ENCODE results near the gene OSBPL3. TPM values are rescaled to one million over a fixed set of nuclear protein-coding genes. Genes with fewer than 3 reads are reported as not detected.

Gene OSBPL3
- polyA plus RNA-seq, 1 of the 3 experiments (the other 2 are of a cell fraction), result 23.2 TPM

DNA sequence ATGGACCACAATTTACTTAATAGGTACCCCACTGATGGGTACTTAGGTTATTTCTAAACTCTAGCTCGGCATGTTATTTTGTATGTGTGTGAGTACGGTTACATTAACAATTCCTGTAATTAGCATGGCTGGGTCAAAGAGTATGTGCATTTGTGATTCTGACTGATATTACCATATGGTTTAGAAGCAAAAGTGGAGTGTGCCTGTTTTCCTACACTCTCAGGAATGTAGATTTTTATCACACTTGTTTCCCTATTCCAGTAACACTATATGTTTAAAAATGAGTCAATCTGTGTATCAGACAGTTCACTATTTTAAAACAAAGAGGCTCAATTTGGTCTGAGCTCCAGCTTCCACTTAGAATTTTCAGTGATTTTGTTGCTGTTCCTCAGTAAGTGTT lies 178.1 kb downstream of the OSBPL3 start:
- Histone ChIP-seq H3K9me3 (no peaks in the 10 kb centered on the region), H3F3A (replicated peaks; ENCODE audit: insufficient read depth) (peaks cover 4% of the 10 kb centered on the region), H3K4me3 (ENCODE audit: low read depth in 2 of 2, low read length in 1 of 2) (no peak overlapping the region), H3K9ac (no peak overlapping the region), H3K36me3 (replicated peaks in 1 of 2; ENCODE audit: control insufficient read depth in 1 of 2, insufficient read depth in 2 of 2, low read length in 1 of 2) (peaks cover 61 to 78% of the 10 kb centered on the region in 2 experiments), H3K4me2 (no peak overlapping the region), H3K79me2 (ENCODE audit: insufficient read depth) (no peaks in the 10 kb centered on the region), H4K20me1 (ENCODE audit: insufficient read depth) (no peaks in the 10 kb centered on the region), H3K27ac (ENCODE audit: low read depth in 2 of 2, low read length in 1 of 2) (peak overlapping the region in 1 of 2 experiments; percentile 6; a peak in 1 of 4 replicates), H3K9me2 (no peaks in the 10 kb centered on the region), H2AFZ (ENCODE audit: low read depth) (no peak overlapping the region), H3K27me3 (ENCODE audit: insufficient read depth) (no peaks in the 10 kb centered on the region), H3K4me1 (ENCODE audit: control insufficient read depth in 1 of 2, insufficient read depth in 2 of 2, low read depth in 1 of 2, low read length in 1 of 2) (no peaks in the 10 kb centered on the region)
- 100% methylated on average over 2 of the region's 2 CpGs for WGBS (ENCODE audit: low lambda C conversion rate)
- ChIA-PET CTCF (interaction anchor here (1.6 to 6.0 kb wide), 4 partner anchors 11 to 297 kb away, joined by 5 to 70 read pairs (median 10); no protein-coding TSS in a partner anchor), POLR2A (no interaction called here)
- TF ChIP-seq, protein P1, sequence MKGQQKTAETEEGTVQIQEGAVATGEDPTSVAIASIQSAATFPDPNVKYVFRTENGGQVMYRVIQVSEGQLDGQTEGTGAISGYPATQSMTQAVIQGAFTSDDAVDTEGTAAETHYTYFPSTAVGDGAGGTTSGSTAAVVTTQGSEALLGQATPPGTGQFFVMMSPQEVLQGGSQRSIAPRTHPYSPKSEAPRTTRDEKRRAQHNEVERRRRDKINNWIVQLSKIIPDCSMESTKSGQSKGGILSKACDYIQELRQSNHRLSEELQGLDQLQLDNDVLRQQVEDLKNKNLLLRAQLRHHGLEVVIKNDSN (IDR thresholded peaks at IDR 0.05; ENCODE audit: borderline replicate concordance, low read depth), result no peak
- TF ChIP-seq YY1 (IDR thresholded peaks at IDR 0.05; ENCODE audit: low read depth), result no peak
- TF ChIP-seq SIN3A (IDR thresholded peaks at IDR 0.05; ENCODE audit: borderline replicate concordance, low read depth, low read length), result no peak
- TF ChIP-seq, protein P2, sequence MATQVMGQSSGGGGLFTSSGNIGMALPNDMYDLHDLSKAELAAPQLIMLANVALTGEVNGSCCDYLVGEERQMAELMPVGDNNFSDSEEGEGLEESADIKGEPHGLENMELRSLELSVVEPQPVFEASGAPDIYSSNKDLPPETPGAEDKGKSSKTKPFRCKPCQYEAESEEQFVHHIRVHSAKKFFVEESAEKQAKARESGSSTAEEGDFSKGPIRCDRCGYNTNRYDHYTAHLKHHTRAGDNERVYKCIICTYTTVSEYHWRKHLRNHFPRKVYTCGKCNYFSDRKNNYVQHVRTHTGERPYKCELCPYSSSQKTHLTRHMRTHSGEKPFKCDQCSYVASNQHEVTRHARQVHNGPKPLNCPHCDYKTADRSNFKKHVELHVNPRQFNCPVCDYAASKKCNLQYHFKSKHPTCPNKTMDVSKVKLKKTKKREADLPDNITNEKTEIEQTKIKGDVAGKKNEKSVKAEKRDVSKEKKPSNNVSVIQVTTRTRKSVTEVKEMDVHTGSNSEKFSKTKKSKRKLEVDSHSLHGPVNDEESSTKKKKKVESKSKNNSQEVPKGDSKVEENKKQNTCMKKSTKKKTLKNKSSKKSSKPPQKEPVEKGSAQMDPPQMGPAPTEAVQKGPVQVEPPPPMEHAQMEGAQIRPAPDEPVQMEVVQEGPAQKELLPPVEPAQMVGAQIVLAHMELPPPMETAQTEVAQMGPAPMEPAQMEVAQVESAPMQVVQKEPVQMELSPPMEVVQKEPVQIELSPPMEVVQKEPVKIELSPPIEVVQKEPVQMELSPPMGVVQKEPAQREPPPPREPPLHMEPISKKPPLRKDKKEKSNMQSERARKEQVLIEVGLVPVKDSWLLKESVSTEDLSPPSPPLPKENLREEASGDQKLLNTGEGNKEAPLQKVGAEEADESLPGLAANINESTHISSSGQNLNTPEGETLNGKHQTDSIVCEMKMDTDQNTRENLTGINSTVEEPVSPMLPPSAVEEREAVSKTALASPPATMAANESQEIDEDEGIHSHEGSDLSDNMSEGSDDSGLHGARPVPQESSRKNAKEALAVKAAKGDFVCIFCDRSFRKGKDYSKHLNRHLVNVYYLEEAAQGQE (IDR thresholded peaks at IDR 0.05; ENCODE audit: low read depth, low read length), result no peak
- TF ChIP-seq, protein P3, sequence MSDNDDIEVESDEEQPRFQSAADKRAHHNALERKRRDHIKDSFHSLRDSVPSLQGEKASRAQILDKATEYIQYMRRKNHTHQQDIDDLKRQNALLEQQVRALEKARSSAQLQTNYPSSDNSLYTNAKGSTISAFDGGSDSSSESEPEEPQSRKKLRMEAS (IDR thresholded peaks at IDR 0.05; ENCODE audit: low read depth), result no peak
- TF ChIP-seq NFIC (IDR thresholded peaks at IDR 0.05; ENCODE audit: borderline replicate concordance), result no peak
- DNase-seq, result no peak

DNA sequence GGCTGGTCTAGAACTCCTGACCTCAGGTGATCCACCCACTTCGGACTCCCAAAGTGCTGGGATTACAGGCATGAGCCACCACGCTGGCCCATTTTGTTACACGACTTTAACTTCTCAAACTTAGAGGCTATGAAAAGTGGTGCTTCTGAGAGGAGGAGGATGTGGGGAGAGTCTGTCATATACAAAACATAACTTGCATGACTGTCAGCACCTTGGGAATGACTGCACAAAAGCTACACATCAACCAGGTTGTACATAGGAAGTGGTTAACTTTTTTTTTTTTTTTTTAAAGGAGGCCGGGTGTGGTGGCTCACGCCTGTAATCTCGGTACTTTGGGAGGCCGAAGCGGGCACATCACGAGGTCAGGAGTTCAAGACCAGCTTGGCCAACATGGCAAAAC lies 179.3 kb downstream of the OSBPL3 start:
- no peaks in the 10 kb centered on the region for H3K27me3 ChIP-seq (ENCODE audit: insufficient read depth)
- H3F3A ChIP-seq (replicated peaks; ENCODE audit: insufficient read depth), result peaks cover 4% of the 10 kb centered on the region
- no peak for DNase-seq
- ChIA-PET CTCF (interaction anchor here (1.0 to 6.0 kb wide), 7 partner anchors 12 to 298 kb away, joined by 3 to 70 read pairs (median 6); no protein-coding TSS in a partner anchor), POLR2A (no interaction called here)
- H3K9me3 ChIP-seq, result no peaks in the 10 kb centered on the region
- no peak overlapping the region for H3K27ac ChIP-seq (ENCODE audit: low read depth in 2 of 2, low read length in 1 of 2)
- TF ChIP-seq, protein P4, sequence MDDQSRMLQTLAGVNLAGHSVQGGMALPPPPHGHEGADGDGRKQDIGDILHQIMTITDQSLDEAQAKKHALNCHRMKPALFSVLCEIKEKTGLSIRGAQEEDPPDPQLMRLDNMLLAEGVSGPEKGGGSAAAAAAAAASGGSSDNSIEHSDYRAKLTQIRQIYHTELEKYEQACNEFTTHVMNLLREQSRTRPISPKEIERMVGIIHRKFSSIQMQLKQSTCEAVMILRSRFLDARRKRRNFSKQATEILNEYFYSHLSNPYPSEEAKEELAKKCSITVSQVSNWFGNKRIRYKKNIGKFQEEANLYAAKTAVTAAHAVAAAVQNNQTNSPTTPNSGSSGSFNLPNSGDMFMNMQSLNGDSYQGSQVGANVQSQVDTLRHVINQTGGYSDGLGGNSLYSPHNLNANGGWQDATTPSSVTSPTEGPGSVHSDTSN (IDR thresholded peaks at IDR 0.05), result no peak
- TF ChIP-seq ELF1 (IDR thresholded peaks at IDR 0.05) (no peak), TCF12 (IDR thresholded peaks at IDR 0.05) (no peak), SMC3 (IDR thresholded peaks at IDR 0.05; ENCODE audit: low read depth, low read length) (no peak), RCOR1 (IDR thresholded peaks at IDR 0.05; ENCODE audit: low read length) (no peak), FOXM1 (IDR thresholded peaks at IDR 0.05; ENCODE audit: low read depth) (no peak)
- TF ChIP-seq, protein P5, sequence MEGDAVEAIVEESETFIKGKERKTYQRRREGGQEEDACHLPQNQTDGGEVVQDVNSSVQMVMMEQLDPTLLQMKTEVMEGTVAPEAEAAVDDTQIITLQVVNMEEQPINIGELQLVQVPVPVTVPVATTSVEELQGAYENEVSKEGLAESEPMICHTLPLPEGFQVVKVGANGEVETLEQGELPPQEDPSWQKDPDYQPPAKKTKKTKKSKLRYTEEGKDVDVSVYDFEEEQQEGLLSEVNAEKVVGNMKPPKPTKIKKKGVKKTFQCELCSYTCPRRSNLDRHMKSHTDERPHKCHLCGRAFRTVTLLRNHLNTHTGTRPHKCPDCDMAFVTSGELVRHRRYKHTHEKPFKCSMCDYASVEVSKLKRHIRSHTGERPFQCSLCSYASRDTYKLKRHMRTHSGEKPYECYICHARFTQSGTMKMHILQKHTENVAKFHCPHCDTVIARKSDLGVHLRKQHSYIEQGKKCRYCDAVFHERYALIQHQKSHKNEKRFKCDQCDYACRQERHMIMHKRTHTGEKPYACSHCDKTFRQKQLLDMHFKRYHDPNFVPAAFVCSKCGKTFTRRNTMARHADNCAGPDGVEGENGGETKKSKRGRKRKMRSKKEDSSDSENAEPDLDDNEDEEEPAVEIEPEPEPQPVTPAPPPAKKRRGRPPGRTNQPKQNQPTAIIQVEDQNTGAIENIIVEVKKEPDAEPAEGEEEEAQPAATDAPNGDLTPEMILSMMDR (IDR thresholded peaks at IDR 0.05), result no peak
- TF ChIP-seq, protein P3 (IDR thresholded peaks at IDR 0.05; ENCODE audit: low read depth), result no peak
- H3K9me2 ChIP-seq, result no peaks in the 10 kb centered on the region
- H2AFZ ChIP-seq (ENCODE audit: low read depth), result no peak overlapping the region
- no peaks in the 10 kb centered on the region for H3K4me1 ChIP-seq (ENCODE audit: control insufficient read depth in 1 of 2, insufficient read depth in 2 of 2, low read depth in 1 of 2, low read length in 1 of 2)
- H3K79me2 ChIP-seq (ENCODE audit: insufficient read depth), result no peaks in the 10 kb centered on the region
- WGBS (ENCODE audit: low lambda C conversion rate), result 95% methylated on average over 9 of the region's 9 CpGs
- H3K4me3 ChIP-seq (ENCODE audit: low read depth in 2 of 2, low read length in 1 of 2), result no peak overlapping the region
- H3K9ac ChIP-seq, result no peak overlapping the region
- peaks cover 64 to 74% of the 10 kb centered on the region in 2 experiments for H3K36me3 ChIP-seq (replicated peaks in 1 of 2; ENCODE audit: control insufficient read depth in 1 of 2, insufficient read depth in 2 of 2, low read length in 1 of 2)
- no peak overlapping the region for H3K4me2 ChIP-seq
- no peaks in the 10 kb centered on the region for H4K20me1 ChIP-seq (ENCODE audit: insufficient read depth)

All from SK-N-SH (cell line).